Mucosa of descending colon (tissue), 3 donors: ENCODE measurements around the gene SLC29A3. TPM values are rescaled to one million over a fixed set of nuclear protein-coding genes. Genes with fewer than 3 reads are reported as not detected.
A peak's percentile ranks its signal among the peaks of the same experiment; 100 is the strongest.
"Not testable (repeated sequence)": the region's sequence is repeated elsewhere in the genome, so short reads cannot be mapped to it uniquely, and the experiment has no call there.

ENCODE experiments used
- ATAC-seq: fragments of 200-7000 bp; cut with Tn5 transposase; one replicate; pipeline ENCODE4 v1.9.1; 2020; ENCODE audit warnings: mild to moderate bottlenecking, moderate library complexity
- DNase-seq, 3 donors: peaks; one replicate each; pipeline ENCODE4 v3.0.0-alpha.2; 2020
- H3K36me3 ChIP-seq: fragments of 200-600 bp; one replicate; pipeline ENCODE4 v1.8.0; 2021; ENCODE audit warnings: low read depth, mild to moderate bottlenecking
- H3K4me1 ChIP-seq: fragments of 200-600 bp; one replicate; pipeline ENCODE4 v1.8.0; 2021; ENCODE audit warnings: low read depth, mild to moderate bottlenecking
- H3K4me3 ChIP-seq: fragments of 200-600 bp; one replicate; pipeline ENCODE4 v1.8.0; 2021; ENCODE audit warnings: mild to moderate bottlenecking
- H3K9me3 ChIP-seq: fragments of 200-600 bp; one replicate; pipeline ENCODE4 v1.8.0; 2021; ENCODE audit warnings: mild to moderate bottlenecking
- intact Hi-C, 2 donors: fragments of 100-400 bp; cut with DNase I in 1 of 2; cut with micrococcal nuclease in 1 of 2; formaldehyde crosslinking; loops; one replicate each; pipeline versions ENCODE4 v1.11.0 to v1.11.1; 2022; cut with DNase I, micrococcal nuclease
- total RNA-seq, 3 donors: library from RNA; stranded (reverse); fragmentation: NEBNext Ultra II Directional in 2 of 3; extraction: Animal tissue kit (Norgen Biotek cat#: 25700) in 2 of 3; gene quantifications; one replicate each; pipeline versions ENCODE4 v1.2.1 to v1.2.4, GENCODE V29; 2021 to 2023
- TF ChIP-seq, protein P1 (sequence below): fragments of 200-600 bp; IDR thresholded peaks from one replicate; pipeline ENCODE4 v1.8.0; 2022; ENCODE audit warnings: antibody characterized with exemption, mild to moderate bottlenecking
- donor health status: DM: no; HTN: no; CAD: no; lungs with moderate emphysema.
- donor health status: DM: no; HTN: no; CAD: no.
- donor health status: DM: no; HTN: yes; CAD: no.

Gene SLC29A3
- total RNA-seq, 3 donors from 2014 or later = 6.0 to 6.4 (median 6.3) TPM

DNA sequence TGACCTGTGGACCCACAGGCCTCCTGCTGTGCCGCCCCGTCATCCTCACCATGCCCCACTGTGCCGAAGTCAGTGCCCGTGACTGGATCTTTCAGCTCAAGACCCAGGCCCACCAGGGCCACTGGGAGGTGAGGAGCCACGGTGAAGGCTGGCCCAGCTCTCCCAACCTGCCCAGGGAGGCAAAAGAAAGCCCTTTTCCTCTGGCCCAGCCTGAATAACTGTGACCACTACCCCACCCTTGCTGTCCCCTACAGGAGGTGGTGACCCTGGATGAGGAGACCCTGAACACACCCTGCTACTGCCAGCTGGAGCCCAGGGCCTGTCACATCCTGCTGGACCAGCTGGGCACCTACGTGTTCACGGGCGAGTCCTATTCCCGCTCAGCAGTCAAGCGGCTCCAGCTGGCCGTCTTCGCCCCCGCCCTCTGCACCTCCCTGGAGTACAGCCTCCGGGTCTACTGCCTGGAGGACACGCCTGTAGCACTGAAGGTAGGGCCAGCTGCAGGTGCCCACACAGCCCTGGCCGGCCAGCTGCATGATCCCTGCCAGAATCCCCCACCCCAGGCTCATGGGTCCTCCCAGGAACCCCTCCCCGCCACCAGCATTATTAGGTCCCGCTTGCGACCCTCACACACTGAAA lies 25.5 kb upstream of the SLC29A3 start:
- TF ChIP-seq, protein P1, sequence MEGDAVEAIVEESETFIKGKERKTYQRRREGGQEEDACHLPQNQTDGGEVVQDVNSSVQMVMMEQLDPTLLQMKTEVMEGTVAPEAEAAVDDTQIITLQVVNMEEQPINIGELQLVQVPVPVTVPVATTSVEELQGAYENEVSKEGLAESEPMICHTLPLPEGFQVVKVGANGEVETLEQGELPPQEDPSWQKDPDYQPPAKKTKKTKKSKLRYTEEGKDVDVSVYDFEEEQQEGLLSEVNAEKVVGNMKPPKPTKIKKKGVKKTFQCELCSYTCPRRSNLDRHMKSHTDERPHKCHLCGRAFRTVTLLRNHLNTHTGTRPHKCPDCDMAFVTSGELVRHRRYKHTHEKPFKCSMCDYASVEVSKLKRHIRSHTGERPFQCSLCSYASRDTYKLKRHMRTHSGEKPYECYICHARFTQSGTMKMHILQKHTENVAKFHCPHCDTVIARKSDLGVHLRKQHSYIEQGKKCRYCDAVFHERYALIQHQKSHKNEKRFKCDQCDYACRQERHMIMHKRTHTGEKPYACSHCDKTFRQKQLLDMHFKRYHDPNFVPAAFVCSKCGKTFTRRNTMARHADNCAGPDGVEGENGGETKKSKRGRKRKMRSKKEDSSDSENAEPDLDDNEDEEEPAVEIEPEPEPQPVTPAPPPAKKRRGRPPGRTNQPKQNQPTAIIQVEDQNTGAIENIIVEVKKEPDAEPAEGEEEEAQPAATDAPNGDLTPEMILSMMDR = no peak
- H3K9me3 ChIP-seq = no peaks in the 10 kb centered on the region
- no peaks in the 10 kb centered on the region for H3K36me3 ChIP-seq
- no peaks in the 10 kb centered on the region for H3K4me1 ChIP-seq
- DNase-seq (peak; percentile 57 to 77 (median 61)), ATAC-seq (peak; percentile 84)
- intact Hi-C loops = no loop called here
- H3K4me3 ChIP-seq = no peak overlapping the region

DNA sequence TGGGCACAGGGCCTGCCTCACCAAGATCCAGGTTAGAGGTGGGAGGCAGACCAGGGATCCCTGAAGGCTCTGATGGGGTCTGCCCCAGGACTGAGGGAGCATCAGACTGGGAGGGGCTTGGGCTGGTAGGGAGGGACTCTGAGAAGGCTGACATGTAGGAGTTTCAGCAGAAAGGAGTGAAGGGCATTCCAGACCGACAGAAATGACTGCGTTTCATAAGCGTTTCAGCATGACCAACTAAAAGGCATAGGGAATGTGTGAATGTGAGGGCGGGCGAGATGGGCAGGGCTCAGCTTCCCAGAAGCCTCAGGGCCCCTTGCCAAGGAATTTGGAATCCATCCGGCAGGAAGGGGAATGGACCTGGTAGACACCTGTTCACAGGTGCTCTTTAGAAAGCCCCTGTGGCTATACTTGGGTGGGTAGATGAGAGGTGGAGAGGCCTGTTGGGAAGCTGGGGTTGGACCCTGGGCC lies 24.9 kb upstream of the SLC29A3 start:
- TF ChIP-seq, protein P1 = no peak
- H3K4me3 ChIP-seq = no peak overlapping the region
- ATAC-seq (peak; percentile 3), DNase-seq (peak in 1 of 3 donors; percentile 41)
- no peaks in the 10 kb centered on the region for H3K36me3 ChIP-seq
- H3K4me1 ChIP-seq = no peaks in the 10 kb centered on the region
- intact Hi-C loops = no loop called here
- H3K9me3 ChIP-seq = no peaks in the 10 kb centered on the region

DNA sequence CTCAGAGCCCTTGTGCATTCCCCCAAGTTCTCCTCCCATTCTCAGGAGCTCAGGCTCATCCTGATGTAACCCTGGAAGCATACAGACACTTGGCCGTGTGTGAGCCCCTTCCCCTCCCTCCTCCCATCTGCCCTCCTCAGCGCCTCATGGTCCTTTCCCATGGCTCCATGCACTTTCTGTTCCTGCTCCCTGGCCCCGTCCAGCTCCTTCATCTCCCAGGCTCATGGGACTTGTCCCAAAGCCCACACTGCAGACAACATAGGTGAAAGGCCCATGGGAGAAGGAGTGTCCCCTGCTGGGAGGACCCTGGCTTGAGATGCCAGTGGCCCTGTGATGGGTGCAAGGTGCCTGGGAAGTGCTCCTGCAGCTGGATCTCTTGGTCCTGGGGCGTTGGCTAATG lies 24.2 kb upstream of the SLC29A3 start:
- TF ChIP-seq, protein P1 = no peak
- intact Hi-C loops = no loop called here
- no peak overlapping the region for H3K4me3 ChIP-seq
- H3K36me3 ChIP-seq = no peaks in the 10 kb centered on the region
- peak in 1 of 3 donors; percentile 24 for DNase-seq
- H3K9me3 ChIP-seq = no peaks in the 10 kb centered on the region
- H3K4me1 ChIP-seq = no peaks in the 10 kb centered on the region
- no peak for ATAC-seq

DNA sequence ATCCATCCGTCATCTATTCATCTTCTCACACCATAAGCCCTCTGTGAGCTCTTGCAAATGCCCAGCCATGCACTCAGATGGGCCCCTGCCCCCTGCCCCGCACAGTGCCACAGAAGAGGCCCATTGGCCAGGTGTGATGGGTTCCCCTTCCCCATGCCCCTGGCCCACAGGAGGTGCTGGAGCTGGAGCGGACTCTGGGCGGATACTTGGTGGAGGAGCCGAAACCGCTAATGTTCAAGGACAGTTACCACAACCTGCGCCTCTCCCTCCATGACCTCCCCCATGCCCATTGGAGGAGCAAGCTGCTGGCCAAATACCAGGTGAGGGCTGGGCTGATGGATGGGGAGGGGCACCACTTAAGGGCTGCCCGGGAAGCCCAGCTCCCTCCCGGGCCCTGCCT lies 23.4 kb upstream of the SLC29A3 start:
- intact Hi-C loops = no loop called here
- H3K4me3 ChIP-seq = no peak overlapping the region
- no peaks in the 10 kb centered on the region for H3K36me3 ChIP-seq
- H3K4me1 ChIP-seq = no peaks in the 10 kb centered on the region
- no peaks in the 10 kb centered on the region for H3K9me3 ChIP-seq
- DNase-seq (peak in 1 of 3 donors; percentile 23), ATAC-seq (no peak)
- TF ChIP-seq, protein P1 = no peak

DNA sequence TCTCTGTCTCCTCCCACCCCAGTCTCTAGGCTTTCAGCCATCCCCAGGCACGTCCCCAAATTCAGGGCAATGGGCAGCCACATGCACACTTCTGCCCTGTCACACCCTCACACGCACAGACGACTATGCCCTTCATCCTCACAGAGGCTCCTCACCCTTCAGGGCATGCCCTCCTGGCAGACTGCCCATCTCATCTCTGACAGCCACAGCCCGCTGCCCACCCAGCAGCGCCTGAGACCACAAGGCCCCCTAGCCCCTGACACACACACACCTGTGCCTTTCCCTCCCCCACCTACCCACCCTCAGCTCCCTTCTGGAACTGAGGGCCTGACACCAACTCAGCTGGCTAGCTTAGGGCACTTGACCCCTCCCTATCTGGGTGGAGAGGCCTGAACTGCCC lies 23.0 kb upstream of the SLC29A3 start:
- peak in 1 of 3 donors; percentile 32 for DNase-seq
- H3K4me1 ChIP-seq = no peaks in the 10 kb centered on the region
- TF ChIP-seq, protein P1 = no peak
- no peaks in the 10 kb centered on the region for H3K9me3 ChIP-seq
- no peaks in the 10 kb centered on the region for H3K36me3 ChIP-seq
- no peak overlapping the region for H3K4me3 ChIP-seq
- ATAC-seq = no peak
- intact Hi-C loops = no loop called here

DNA sequence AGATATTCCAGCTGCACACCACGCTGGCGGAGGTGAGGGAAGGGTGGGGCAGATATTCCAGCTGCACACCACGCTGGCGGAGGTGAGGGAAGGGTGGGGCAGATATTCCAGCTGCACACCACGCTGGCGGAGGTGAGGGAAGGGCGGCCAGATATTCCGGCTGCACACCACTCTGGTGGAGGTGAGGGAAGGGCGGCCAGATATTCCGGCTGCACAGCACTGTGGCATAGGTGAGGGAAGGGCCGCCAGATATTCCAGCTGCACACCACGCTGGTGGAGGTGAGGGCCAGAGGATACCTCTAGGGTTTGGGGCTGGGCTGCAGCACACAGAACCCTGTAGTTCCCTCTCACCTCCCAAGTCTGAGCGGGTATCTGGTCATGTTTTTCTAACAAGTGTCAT lies 22.2 kb upstream of the SLC29A3 start:
- H3K9me3 ChIP-seq, H3K36me3 ChIP-seq, intact Hi-C loops, H3K4me1 ChIP-seq, H3K4me3 ChIP-seq, ATAC-seq: not testable (repeated sequence)
- peak in 1 of 3 donors; percentile 43 for DNase-seq
